NCI-H2171 treated with DMSO at 0.1 percent for 48 hours (cell line): Measurements from ENCODE around the gene F8.

Source experiments
- DNase-seq: peaks from one replicate; lab custom pipeline; 2025; lab: John Stamatoyannopoulos, UW

F8 gene

DNA sequence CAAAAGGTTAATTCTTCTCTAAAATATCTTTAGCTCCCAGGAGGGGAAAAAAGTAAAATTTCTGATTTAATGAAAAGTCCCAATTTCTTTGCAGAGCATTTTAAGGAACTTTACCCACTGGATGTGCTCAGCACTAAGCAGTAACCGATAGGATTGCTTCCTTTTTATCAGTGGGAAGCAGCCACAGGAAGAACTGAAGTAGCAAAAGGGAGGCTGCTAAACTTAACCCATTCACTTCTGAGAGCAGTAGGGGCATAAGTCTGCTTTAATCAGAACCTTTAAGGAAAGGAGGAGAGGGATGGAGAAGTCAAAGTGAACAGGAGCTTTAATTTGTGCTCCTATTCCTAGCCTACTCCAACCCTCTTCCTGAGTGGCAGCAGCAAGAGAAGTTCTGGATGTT lies at the start of gene F8:
TSS of gene F8 (minus strand) at position 139 of the 400 bp plus-strand sequence. CDS start 171 bp downstream, outside the sequence.
- DNase-seq = no peak

DNA sequence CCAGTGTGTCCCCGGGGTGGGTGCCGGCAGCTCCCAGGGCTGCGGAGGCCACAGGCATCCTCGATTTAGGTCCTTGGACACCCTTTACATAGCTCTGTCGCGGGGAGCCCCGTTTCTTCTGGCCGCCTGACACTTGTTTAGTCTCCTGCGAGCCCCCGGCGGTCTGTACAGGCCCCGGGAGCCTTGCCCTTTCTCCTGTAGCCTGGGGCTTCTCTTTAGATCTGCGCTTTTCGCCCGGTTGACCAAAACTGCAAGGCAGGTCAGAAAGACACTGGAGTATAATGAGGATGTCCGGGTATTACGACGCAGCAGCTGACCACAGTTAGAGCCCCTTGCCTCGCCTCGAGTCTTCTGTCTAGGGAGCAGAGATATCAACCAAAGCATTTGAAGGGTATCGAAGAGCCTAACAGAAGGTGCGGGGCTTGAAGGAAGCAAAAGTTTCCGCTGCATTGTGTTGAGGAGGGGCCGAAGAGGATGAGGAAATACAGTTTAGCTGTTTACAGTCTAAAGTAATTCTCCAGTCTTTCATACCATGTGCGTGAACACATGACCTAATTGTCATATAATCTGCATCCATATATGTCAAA lies 49.3 kb upstream of the F8 start:
- DNase-seq = no peak

DNA sequence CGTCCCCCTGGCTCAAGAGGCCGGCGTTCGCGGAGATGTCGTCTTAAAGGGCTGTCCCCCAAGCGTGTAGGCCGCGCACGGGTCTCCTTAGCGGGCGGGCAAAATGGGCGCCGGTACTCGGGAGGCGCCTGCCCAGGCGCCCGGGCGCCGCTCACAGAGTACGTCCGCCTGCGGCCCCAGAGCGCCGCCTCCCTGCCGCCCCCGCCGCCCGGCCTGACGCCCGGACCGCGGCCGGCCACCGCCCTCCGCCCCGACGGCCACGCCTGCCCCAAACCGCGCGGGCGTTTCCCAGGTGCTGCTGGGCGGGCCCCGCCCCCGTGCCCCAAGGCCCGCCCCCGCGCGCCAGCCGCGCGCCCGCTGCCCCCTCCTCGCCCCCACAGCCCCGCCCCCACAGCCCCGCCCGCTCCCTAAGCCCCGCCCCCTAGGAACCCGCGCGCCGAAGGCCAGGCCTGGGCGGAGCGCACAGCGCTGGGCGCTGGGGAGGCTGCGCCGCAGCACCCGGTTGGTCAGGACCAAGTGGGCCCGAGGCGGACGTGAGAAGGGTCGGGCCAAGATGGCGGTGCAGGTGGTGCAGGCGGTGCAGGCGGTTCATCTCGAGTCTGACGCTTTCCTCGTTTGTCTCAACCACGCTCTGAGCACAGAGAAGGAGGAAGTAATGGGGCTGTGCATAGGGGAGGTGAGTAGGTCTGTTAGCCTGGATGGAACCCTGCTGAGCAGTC lies 48.6 kb upstream of the F8 start, which contains the start of the genes BRCC3, CMC4 and MTCP1:
TSS of gene BRCC3 (plus strand) at position 534 of the 719 bp plus-strand sequence. CDS start at position 554, 20 bp downstream.
TSS of gene CMC4 (minus strand) at position 162 of the 719 bp plus-strand sequence. CDS start 7,113 bp downstream, outside the sequence.
TSS of gene MTCP1 (minus strand) at position 162 of the 719 bp plus-strand sequence. CDS start 5,126 bp downstream, outside the sequence.
- peak; percentile 72 for DNase-seq

DNA sequence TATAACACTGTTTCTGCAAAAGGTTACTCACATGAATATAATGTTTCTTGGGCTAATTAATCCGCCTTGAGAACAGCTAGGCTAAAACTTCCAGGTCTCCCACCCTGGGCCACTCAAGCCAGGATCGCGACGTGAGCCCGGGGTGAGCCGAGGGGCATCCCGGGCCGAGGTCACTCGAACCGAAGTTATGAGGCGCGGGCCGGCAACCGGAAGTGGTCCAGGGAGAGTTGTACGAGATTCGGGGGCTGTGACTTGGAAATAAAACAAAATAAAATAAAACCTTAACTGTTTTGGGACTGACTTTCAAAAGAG lies 48.1 kb upstream of the F8 start:
- DNase-seq = no peak

DNA sequence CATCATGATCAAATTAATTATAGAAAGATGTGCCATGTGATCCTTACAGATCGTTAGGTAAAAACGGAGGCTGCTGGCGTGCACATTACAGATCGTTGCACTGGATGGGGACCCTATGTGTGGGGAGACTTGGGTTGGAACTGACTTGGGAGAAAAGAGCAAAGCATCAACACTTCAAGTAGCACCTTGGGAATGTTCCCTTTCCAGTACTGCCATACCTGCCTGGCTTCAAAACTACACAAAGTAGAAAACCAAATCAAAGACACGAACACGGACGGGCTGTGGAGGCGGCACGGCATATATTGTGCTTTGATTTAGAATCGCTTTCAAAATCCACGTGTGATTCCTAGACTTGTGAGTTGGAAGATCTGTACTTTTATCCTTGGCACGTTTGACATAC lies 47.5 kb upstream of the F8 start:
- DNase-seq = peak; percentile 2

DNA sequence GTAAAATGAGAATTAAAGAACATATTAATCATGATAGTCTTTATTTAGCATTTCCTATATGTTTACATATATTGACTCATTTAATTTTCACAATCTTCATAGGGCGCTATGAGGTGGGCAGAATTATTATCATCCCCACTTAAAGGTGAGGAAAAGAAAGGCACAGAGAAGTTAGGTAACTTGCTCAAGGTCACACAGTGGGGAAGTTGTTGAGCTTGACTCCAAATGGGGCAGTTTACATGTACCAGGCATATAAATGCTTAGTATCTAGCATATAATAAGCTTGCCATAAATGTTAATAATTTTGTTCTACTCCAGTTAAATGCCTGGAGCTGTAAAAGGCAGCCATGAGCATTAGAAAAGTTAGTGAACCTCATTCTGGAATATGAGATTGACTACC lies 46.9 kb upstream of the F8 start:
- no peak for DNase-seq

DNA sequence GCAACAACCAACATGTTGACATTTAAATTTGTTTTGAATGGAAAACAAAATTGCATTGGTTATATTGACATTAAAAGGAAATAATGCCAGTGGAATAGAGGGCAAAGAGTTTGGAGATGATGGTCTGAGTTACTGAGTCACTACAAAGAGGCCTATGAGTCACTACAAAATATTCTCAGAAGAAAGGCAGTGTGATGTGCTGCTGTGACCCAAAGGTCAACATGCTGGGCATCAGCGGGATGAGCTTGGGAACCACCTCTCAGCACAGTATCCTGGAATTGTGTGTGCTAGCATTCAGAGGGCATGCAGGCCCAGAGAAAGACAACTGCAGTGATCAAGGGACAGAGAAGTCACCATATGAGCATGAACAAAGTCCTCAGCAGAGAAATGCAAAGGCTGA lies 45.6 kb upstream of the F8 start:
- no peak for DNase-seq

DNA sequence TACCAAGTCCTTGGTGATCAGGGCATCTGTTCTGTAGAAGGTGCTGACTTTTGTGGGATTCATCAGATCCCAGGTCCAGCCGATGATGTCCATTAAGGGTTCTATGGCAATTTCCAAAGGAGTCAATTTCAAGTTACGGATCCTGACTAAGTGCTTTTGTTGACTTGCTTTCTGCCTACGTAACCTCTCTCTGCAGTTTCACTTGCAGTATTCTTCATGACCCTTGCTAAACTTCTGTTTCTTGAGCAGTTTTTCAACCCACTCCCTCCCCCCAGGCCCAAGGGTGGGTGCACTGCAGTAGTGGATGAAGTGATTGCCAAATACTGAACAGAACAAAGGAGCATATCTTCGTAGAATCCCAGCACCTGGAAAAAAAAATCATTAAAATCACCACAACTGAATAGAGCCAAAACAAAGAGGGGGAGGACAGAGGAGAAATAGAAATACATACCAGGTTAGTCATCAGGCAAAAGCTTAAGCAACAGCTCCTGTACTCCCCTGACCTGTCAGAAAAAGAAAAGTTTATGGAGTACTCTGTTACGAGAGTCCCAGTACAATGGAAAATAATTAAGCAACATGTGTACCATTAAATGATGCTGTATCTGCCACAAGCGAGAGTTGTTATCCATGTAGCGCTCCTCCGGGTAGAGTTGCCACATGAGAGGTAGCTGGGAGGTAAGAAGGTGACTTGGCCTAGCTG lies 42.7 kb upstream of the F8 start:
- no peak for DNase-seq

DNA sequence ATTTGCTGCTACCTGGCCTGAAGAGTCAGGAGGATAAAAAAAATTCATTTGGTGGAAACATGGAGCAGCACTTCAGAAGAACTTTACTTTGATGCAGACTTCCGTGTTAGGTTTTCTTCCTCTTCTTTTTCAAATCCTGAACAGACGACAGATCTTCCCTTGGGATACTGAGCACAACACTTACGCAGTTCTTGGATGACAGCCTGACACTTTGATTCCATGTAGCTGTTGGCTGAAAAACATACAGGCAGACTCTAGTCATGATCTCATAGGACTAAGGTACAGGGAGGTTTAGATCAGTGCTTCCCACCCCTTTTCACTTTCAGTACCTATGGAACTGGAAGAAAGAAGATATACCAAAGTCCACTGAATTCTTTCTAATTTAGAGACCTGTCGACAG lies 39.2 kb upstream of the F8 start:
- DNase-seq = no peak

DNA sequence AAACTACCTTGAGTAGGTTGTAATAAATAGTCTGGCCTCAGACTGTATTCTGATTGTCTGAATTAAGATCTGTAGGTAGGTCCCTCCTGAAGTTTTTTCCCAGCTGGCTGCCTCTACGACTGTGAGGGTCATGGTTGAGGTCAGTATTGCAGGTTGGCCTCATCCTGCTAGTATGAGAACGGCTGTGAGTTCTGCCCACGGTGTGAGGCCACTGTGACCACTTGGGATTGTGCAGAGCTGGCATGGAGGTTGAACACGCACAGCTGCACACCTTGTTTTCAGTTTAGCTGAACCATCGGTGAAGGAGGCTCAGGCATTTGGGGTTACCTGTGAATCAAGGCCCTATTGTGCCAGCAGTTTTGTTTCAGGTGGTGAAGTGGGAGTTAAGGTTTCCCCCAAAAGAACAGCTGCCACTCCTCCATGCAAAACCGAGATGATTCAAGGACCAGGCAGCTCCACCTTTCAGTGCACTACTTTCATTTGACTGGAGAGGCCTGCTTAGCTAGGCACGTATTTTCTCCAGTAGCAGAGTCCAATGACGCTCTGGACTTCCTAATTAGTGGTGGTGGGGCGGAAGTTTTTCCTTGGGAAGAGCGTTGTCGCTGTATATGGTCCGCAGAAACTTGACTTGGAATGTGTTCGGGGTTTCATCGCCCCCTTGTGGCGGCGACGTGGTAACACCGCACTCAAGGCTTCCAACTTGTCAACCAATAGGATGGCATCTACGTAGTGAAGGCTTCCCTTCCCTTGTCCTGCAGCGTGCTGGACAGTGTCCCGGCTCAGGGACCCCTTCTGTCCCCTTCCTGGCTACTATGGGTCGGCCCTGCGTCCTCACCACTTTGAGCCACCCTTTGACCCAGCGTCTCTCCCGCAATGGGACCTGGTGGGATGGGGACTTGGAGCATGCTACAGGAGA lies 34.6 kb upstream of the F8 start:
- peak; percentile 8 for DNase-seq

DNA sequence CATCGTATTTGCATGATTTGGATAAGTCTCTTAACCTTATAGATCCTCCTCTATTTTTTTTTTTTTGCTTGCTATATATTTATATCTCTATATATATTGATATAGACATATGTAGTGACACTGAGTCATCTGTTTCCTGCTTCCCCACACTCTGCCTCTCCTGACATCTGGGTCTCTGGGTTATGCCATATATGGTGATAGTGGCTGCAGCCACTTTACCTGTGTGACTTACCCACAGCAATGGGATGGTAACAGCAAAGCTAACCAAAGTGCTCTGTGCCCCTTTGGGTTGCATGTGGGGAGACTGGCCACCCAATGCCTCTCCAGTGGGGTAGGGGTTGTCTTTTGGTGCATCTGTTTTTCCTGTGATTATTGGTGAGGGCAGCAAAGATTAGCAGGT lies 33.9 kb upstream of the F8 start:
- no peak for DNase-seq

DNA sequence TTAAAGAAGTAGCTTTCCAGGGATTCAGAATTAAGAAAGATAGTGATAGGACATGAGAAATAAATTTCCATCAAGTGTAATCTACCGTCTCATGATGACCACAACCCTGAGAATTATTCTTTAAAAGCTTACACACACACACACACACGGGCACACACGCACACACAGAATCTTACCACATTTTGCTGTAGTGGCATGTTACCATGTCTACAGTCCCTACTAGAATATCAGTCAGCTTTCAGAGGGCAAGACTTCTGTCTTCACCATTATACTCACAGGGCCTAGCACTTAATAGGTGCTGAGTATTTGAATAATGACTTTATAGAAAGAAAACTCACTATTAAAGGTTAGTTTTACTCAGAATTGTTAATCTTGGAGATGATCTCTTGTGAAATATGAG lies 33.0 kb upstream of the F8 start:
- DNase-seq = no peak

DNA sequence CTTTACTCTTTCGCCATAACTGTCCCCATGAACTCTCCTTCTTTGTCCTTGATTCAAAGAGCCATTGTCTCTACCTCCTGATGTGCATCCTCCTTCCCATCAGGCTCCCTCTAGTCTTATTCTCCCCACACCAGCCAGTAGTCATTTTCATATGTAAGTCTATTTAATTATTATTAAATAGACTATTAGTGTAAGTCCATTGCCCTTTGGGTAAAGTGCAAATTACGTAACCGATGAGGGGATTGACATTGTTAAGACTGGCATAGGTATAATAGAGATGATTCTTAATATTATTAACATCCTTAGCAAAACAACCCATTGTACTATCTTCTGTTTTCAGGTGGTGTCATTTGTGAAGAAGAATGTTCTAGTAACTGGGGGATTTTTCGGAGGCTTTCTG lies 31.7 kb upstream of the F8 start:
- no peak for DNase-seq

DNA sequence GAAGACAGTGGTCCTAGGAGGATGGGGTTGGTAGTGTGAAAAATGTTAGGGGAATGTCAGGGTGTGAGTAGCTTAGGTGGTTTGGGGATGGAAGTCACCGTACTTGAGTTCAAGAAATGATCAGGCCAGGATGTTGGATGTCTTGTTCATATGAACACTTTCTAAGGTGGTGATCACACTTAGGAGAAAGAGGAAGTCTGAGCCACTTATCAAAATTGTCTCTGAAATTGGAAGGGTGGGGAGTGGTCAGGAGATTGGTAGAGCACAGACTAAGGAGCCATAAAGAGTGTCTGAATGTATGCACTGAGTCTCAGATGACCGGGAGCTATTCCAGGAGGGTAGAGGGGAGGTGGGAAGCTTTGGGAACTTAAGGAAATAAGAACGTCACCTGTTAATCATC lies 31.1 kb upstream of the F8 start:
- DNase-seq = no peak

DNA sequence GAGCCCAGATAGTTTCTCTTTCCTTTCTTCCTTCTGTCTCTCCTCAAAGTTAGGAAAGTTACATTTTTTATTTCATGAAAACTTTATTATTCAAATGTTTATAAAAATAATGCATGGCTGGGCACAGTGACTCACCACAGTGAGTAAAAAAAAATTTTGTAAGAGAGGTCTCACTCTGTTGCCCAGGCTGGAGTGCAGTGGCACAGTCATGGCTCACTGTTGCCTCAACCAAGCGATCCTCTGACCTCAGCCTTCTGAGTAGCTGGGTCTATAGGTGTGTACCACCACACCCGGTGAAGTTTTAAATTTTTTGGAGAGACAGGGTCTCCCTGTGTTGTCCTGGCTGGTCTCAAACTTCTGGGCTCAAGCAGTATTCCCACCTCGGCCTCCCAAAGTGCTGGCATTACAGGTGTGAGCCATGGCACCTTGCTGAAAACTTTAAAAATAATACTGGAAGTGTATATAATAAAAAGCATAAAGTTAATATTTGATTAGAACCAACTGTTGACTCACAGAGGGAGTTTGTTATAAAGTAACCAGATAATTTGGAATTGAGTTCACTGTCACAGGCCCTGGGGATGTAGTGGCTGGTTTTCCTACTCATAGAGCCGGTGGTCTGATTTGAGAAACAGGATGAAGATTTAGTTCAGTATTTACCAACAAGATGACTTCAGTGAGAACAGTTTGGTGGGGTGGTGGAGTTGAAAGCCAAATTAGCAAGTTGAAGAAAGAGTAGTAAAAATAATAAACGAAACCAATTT lies 30.4 kb upstream of the F8 start:
- no peak for DNase-seq

DNA sequence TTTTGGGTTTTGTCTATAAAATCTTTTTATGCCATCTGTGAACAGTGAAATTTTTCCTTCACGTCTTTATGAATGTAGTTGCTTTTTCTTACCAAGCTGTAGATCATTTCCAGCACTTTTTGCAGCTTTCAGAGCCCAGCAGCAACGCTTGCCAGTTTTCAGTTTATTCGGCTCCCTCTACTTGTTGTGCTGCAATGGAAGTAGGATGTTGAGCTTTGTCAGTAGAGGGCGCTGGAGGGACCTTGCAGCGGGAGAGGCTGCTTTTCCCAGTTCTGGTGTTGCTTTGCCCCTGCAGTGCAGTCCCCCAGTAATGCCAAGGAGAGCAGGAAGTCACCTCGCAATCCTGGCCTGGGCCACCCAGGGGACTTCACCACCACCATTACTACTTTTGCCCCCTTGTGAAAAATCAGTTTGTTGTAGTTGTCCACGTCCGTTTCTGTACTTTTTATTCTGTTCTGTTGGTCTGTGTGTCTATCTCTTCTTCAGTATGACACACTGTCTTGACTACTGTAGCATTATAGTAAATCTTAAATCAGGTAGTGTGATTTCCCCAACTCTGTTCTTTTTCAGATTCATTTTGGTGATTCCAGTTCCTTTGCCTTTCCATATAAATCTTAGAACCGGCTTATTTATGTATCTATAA lies 26.6 kb upstream of the F8 start:
- peak; percentile 11 for DNase-seq

DNA sequence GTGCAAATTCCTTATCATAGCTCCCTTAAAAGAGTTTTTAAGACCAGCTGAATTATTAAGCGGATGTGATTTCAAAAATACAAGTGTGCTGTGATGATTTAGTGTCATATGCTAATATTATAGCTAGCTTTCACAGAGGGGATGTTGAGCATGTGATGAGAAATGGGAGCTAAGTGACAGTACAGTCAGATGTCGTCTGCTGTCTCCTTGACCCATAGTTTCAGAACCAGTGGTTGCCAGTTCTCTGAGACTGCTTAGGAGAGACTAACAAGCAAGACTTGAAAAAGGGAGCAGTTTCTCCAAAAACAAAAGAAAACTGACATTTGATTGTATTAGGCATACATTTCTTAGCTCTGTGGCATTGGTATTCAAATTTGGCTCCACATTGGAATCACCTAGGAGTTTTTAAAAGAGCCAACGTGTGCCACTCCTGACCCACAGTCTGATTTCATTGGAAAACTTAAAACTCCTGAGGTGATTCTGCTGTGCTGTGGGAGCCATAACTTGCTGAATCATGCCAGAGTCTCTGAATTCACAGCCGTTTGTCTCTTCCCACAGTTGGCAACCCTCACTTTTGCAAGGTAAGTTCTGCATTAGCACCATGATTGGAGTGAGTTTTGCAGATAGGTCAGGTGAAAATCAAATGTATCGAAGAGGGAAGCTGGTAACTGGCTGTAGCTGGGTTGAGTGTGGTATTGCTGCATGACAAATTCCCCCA lies 24.4 kb upstream of the F8 start:
- no peak for DNase-seq

DNA sequence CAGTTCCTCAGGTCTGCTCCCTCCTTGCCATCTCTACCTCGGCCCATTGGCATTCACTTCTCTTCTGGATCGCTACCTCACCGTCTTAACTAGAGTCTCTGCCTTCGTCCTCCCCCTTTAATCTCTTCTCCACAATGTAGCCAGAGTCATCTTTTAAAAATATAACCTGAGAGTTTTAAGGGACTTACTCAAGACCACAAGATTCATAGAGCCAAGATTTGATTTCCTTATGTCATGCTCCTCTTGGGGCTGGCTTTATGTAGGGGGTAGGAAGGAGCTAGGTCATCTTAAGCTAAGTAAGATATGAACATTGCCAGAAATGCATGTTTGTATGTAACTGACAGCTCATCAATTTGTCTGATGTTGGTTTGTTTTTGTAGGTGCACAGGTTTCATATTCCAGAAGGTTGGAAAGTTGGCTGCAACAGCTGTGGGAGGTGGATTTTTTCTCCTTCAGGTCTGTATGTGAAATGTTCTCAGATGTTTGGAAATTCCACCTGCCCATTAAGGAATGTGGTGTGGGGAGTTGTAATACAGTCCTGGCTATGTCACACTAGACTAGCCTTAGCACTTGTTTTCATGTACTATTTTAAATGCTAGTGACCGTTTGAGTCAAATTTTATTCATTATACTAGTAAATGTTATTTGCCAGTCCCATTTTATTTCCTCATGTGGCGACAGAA lies 23.7 kb upstream of the F8 start:
- no peak for DNase-seq

DNA sequence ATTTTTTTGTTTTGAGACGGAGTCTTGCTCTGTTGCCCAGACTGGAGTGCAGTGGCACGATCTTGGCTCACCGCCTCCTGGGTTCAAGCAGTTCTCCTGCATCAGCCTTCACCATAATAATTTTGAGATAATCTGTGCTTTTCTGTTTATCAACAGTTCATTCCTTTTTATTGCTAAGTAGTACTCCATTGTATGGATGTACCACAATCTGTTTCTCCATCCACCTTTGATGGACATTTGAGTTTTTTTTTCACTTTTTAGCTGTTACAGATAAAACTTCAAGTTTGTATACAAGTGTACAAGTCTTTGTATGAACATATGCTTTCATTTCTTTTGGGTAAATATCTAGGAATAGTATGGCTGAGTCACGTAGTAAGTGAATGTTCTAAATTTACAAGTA lies 13.2 kb upstream of the F8 start:
- no peak for DNase-seq

DNA sequence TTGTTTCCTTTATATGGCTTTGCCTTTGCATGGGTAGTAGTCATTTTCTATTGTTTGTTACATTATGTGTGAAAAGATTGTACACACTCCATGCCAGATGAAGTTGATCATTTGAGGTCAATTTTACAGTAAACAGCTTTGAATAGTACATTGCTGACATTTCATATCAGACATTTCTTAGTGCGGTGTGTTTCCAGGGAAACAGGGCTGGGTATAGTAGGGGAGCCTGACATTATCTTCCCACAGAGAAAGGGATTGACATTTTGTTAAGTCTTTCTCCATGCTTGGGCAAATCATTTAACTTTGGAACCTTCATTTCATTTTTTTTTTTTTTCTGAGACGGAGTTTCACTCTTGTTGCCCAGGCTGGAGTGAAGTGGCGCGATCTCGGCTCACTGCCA lies 9.1 kb upstream of the F8 start:
- no peak for DNase-seq
